Psoas muscle (tissue), 8 donors: ENCODE data around the gene POFUT2. TPM values are rescaled to one million over a fixed set of nuclear protein-coding genes. Genes with fewer than 3 reads are reported as not detected.

Experiments
- ATAC-seq, 4 donors: fragments of 200-7000 bp; cut with Tn5 transposase; one replicate each; pipeline ENCODE4 v1.9.1; 2020; ENCODE audit warnings: moderate library complexity in 3 of 4, mild to moderate bottlenecking in 2 of 4
- DNase-seq, 2 donors: peaks; one replicate each; pipeline ENCODE4 v3.0.0-alpha.2; 2020
- H3K27ac ChIP-seq: fragments of 200-600 bp; one replicate; pipeline ENCODE4 v1.8.0; 2022
- H3K27me3 ChIP-seq, 3 donors: fragments of 200-600 bp in 1 of 3; one replicate each; pipeline versions ENCODE4 v1.6.1 to v1.8.0; 2013 to 2022; ENCODE audit warnings: low read length in 2 of 3, mild to moderate bottlenecking in 2 of 3, moderate library complexity in 1 of 3; ENCODE audit not compliant: insufficient read depth in 3 of 3
- H3K36me3 ChIP-seq, 2 donors: fragments of 200-600 bp in 1 of 2; one replicate each; pipeline versions ENCODE4 v1.6.1 to v1.8.0; 2013 to 2022; ENCODE audit warnings: low read depth in 1 of 2, mild to moderate bottlenecking in 1 of 2, moderate library complexity in 1 of 2; ENCODE audit not compliant: insufficient read depth in 1 of 2
- H3K4me1 ChIP-seq: fragments of 200-600 bp; one replicate; pipeline ENCODE4 v1.8.0; 2022
- H3K4me3 ChIP-seq: fragments of 200-600 bp; one replicate; pipeline ENCODE4 v1.8.0; 2022; ENCODE audit warnings: mild to moderate bottlenecking
- H3K9me3 ChIP-seq: fragments of 200-600 bp; one replicate; pipeline ENCODE4 v1.8.0; 2022
- CTCF ChIP-seq: fragments of 200-600 bp; IDR thresholded peaks from one replicate; pipeline ENCODE4 v1.8.0; 2022; ENCODE audit warnings: antibody characterized with exemption
- WGBS, 3 donors: extraction: QIAGEN DNeasy Blood & Tissue Kit; methylation state at CpG; one replicate each; pipeline versions ENCODE4 v1.1.6 to v1.1.7; 2013; 5-methylcytosine and 5-hydroxymethylcytosine counted together
- intact Hi-C, 2 donors: fragments of 100-400 bp; cut with DNase I; formaldehyde crosslinking; loops; one replicate each; pipeline versions ENCODE4 v1.11.0 to v1.14.2; 2022
- polyA plus RNA-seq, 3 donors: library from polyadenylated mRNA; stranded (reverse); fragments of 200-250 nt; gene quantifications; one replicate each; pipeline ENCODE4 v1.2.3, GENCODE V29; 2013
- total RNA-seq, 4 donors: library from RNA; stranded (reverse); fragmentation: NEBNext Ultra II Directional in 2 of 4; extraction: Animal tissue kit (Norgen Biotek cat#: 25700) in 2 of 4; gene quantifications; one replicate each; pipeline versions ENCODE4 v1.2.1 to v1.2.4, GENCODE V29; 2021 to 2023
- donor health status: healthy with polysubstance abuse.
- donor health status: DM: no; HTN: no; CAD: no; lungs with moderate emphysema.
- donor health status: Bipolar disorder and iron deficiency.
- donor health status: healthy.
- donor health status: DM: yes; HTN: yes; CAD: no.
- donor health status: DM: no; HTN: no; CAD: no.
- donor health status: DM: no; HTN: no; CAD: no.
- donor health status: DM: yes; HTN: yes; CAD: no.

The POFUT2 gene
- total and polyA plus RNA-seq, 7 donors: 5.6 to 13.9 (median 10.8) TPM

GRCh38 chr21:45283611-45284455 lies 3.9 kb downstream of the POFUT2 start:
- H3K36me3 ChIP-seq: peaks cover 2 to 70% of the 10 kb centered on the region in 2 donors

DNA sequence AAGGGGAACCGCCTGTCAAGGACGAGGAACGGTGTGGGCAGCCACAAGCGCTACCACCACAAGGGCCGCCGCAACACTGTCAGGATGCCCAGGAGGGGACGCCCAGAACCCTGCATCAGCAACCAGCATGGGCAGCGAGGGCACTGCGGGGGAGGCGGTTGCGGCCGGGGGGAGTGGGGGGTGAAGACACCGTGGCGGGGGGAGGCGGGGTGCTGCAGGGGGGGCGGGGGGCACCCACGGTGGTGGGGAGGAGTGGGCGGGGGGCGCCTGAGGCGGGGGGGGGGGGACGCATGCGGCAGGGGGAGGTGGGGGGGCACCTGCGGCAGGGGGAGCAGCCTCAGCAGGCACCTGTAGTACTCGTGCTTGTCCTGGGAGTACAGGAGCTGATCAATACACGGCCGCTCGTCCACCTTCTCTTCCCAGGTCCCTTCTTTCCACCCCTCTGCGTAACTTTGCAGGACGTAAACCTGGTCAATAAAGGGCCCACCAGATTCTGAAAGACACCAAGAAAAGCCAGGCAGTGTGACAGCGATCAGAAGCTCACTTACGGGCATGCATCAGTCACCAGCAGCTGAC lies 4.6 kb downstream of the POFUT2 start:
- Histone ChIP-seq H3K27me3 (no peaks in the 10 kb centered on the region), H3K9me3 (no peaks in the 10 kb centered on the region), H3K4me3 (no peak overlapping the region), H3K27ac (no peak overlapping the region), H3K36me3 (peaks cover 2 to 77% of the 10 kb centered on the region in 2 donors), H3K4me1 (peaks cover 7% of the 10 kb centered on the region)
- no peak for TF ChIP-seq CTCF
- intact Hi-C loops: loop anchor here in 1 of 2 donors (10.0 kb wide), 1 partner anchor 338 kb away; the partner anchor contains the start of gene SLX9
- DNase-seq (peak in 1 of 2 donors; percentile 36), ATAC-seq (no peak)
- 86 to 91% (median 89%) methylated on average over 15 to 29 of the region's 31 CpGs for WGBS, 3 donors

More at GRCh38 chr21:45283611-45284455, 3.9 kb downstream of the POFUT2 start:
- peak in 1 of 2 donors; percentile 38 for DNase-seq
- Histone ChIP-seq H3K27me3 (no peaks in the 10 kb centered on the region), H3K27ac (no peak overlapping the region), H3K4me1 (peaks cover 12% of the 10 kb centered on the region), H3K9me3 (no peaks in the 10 kb centered on the region), H3K4me3 (no peak overlapping the region)
- intact Hi-C loops: loop anchor here in 1 of 2 donors (10.0 kb wide), 1 partner anchor 339 kb away; the partner anchor contains the start of gene SLX9
- no peak for ATAC-seq
- no peak for TF ChIP-seq CTCF
- WGBS, 3 donors: 80 to 87% (median 84%) methylated on average over 36 of the region's 36 CpGs

- no peaks in the 10 kb centered on the region for H3K27me3 ChIP-seq
- WGBS, 3 donors: 83 to 86% (median 86%) methylated on average over 22 of the region's 22 CpGs
- peaks cover 2 to 84% of the 10 kb centered on the region in 2 donors for H3K36me3 ChIP-seq
- intact Hi-C loops: loop anchor here in 1 of 2 donors (10.0 kb wide), 1 partner anchor 338 kb away; the partner anchor contains the start of gene SLX9
- H3K9me3 ChIP-seq: no peaks in the 10 kb centered on the region
- peak in 1 of 2 donors; percentile 24 for DNase-seq
- no peak for TF ChIP-seq CTCF
- no peak overlapping the region for H3K4me3 ChIP-seq
- H3K27ac ChIP-seq: no peak overlapping the region
- peaks cover 7% of the 10 kb centered on the region for H3K4me1 ChIP-seq
- no peak for ATAC-seq
These were observed 5.2 kb downstream of the POFUT2 start for GRCh38 chr21:45282283-45283034.

GRCh38 chr21:45281411-45282282 lies 6.0 kb downstream of the POFUT2 start:
- intact Hi-C loops: loop anchor here in 1 of 2 donors (10.0 kb wide), 1 partner anchor 337 kb away; the partner anchor contains the start of gene SLX9
- peak in 1 of 2 donors; percentile 59 for DNase-seq

More at GRCh38 chr21:45281411-45282282, 6.0 kb downstream of the POFUT2 start:
- Histone ChIP-seq H3K27me3 (no peaks in the 10 kb centered on the region), H3K9me3 (no peaks in the 10 kb centered on the region), H3K4me3 (no peak overlapping the region), H3K27ac (no peak overlapping the region), H3K36me3 (peaks cover 2 to 92% of the 10 kb centered on the region in 2 donors), H3K4me1 (peaks cover 6% of the 10 kb centered on the region)
- WGBS, 3 donors: 68 to 78% (median 70%) methylated on average over 30 to 32 of the region's 32 CpGs
- no peak for TF ChIP-seq CTCF
- peak in 3 of 4 donors; percentile 19 to 48 (median 33) for ATAC-seq
